Kidney (tissue), 14 donors: ENCODE measurements around the gene ZNF473. TPM values are rescaled to one million over a fixed set of nuclear protein-coding genes. Genes with fewer than 3 reads are reported as not detected.
"Not testable (repeated sequence)": the region's sequence is repeated elsewhere in the genome, so short reads cannot be mapped to it uniquely, and the experiment has no call there.

Experiments
- DNase-seq, 5 donors: peaks; one replicate each; pipeline ENCODE4 v3.0.0-alpha.2; 2013 to 2020
- FAIRE-seq: peaks from 2 replicates; lab custom pipeline; 2012; peaks lifted over from hg19 to GRCh38; lab: Jason Lieb, UNC
- H3K27ac ChIP-seq, 2 donors: one replicate each; pipeline ENCODE4 v1.7.0; 2013; ENCODE audit warnings: low read depth in 2 of 2, low read length in 2 of 2, inconsistent platforms in 1 of 2
- H3K27me3 ChIP-seq: one replicate; pipeline ENCODE4 v1.7.1; 2013; ENCODE audit warnings: low read length, inconsistent platforms; ENCODE audit not compliant: control insufficient read depth, insufficient read depth
- H3K36me3 ChIP-seq, 3 donors: one replicate each; pipeline versions ENCODE4 v1.7.0 to v1.7.1; 2013; ENCODE audit warnings: low read length in 3 of 3, control low read depth in 1 of 3, inconsistent platforms in 1 of 3; ENCODE audit not compliant: insufficient read depth in 3 of 3, control insufficient read depth in 2 of 3
- H3K4me1 ChIP-seq, 3 donors: one replicate each; pipeline versions ENCODE4 v1.7.0 to v1.7.1; 2013; ENCODE audit warnings: low read length in 3 of 3, inconsistent platforms in 1 of 3, low read depth in 1 of 3; ENCODE audit not compliant: control insufficient read depth in 2 of 3, insufficient read depth in 2 of 3
- H3K4me3 ChIP-seq, 3 donors: one replicate each; pipeline versions ENCODE4 v1.7.0 to v1.8.1; 2013; ENCODE audit warnings: low read length in 3 of 3, control low read depth in 1 of 3, inconsistent platforms in 1 of 3
- H3K9ac ChIP-seq, 3 donors: one replicate each; pipeline versions ENCODE4 v1.7.0 to v1.7.1; 2013; ENCODE audit warnings: low read length in 3 of 3, control low read depth in 1 of 3, inconsistent platforms in 1 of 3
- H3K9me3 ChIP-seq, 3 donors: one replicate each; pipeline versions ENCODE4 v1.7.0 to v1.7.1; 2013; ENCODE audit warnings: low read length in 3 of 3, control low read depth in 1 of 3, inconsistent platforms in 1 of 3; ENCODE audit not compliant: control insufficient read depth in 2 of 3, insufficient read depth in 1 of 3
- intact Hi-C: fragments of 100-400 bp; cut with DNase I; formaldehyde crosslinking; loops from one replicate; pipeline ENCODE4 v1.11.1; 2022
- polyA plus RNA-seq: library from polyadenylated mRNA; stranded (reverse); fragments of 350-450 nt; fragmentation: Illumina TruSeq; extraction: RNeasy Lipid Tissue Mini Kit (QIAGEN cat#74804); gene quantifications from one replicate; pipeline ENCODE4 v1.2.3, GENCODE V29; 2014; ENCODE audit warnings: low read depth, low replicate concordance; ENCODE audit not compliant: insufficient read depth
- total RNA-seq: library from RNA; stranded (reverse); fragmentation: NEBNext Ultra II Directional; extraction: Animal tissue kit (Norgen Biotek cat#: 25700); gene quantifications from one replicate; pipeline ENCODE4 v1.2.1, GENCODE V29; 2021
- TF ChIP-seq, protein P1 (sequence below): IDR thresholded peaks from 3 replicates; pipeline ENCODE4 v1.5.1; 2012; ENCODE audit warnings: mild to moderate bottlenecking, moderate library complexity, borderline replicate concordance; ENCODE audit not compliant: insufficient read depth; ENCODE audit errors: extremely low read depth
- donor health status: control.
- donor health status: control.
- donor health status: control.
- donor health status: control.
- donor health status: control.
- donor health status: DM: yes; HTN: yes; CAD: no.
- donor health status: Normal renal cell carcinoma (clear cell type).

The ZNF473 gene
- total and polyA plus RNA-seq, 2 donors from 2014 or later, result 2.6 to 10.7 TPM

DNA sequence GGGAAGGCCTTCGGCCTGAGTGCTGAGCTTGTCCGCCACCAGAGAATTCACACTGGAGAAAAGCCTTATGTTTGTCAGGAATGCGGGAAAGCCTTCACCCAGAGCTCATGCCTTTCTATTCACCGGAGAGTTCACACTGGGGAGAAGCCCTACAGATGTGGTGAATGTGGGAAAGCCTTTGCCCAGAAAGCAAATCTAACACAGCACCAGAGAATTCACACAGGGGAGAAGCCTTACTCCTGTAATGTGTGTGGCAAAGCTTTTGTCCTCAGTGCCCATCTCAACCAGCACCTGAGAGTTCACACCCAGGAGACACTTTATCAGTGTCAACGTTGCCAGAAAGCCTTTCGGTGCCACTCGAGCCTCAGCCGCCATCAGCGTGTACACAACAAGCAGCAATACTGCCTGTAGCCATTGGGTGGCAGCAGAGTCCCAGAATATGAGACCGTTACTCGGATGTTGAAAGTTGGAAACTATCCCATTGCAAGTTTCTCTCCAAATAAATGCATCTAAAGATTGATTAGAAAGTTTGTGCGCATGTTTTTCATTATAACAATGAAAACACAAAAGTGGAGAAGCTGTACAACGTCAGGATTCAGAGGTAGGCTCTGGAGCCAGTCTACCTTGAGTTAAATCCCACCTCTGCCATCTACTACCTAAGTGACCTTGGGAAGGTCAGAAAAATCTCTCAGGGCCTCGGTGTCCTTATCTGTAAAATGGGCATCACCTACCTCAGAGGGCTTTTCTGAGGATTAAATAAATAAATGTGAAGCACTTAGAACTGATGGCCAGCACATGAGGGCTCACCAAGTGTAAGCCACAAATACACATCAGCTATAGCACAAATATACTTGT is 21.1 kb downstream of the ZNF473 start:
- Histone ChIP-seq H3K4me3 (no peak overlapping the region), H3K9me3 (peaks cover 2 to 32% (median 20%) of the 10 kb centered on the region in 3 donors), H3K4me1 (no peaks in the 10 kb centered on the region), H3K36me3 (peaks cover 33 to 42% (median 40%) of the 10 kb centered on the region in 3 donors), H3K27me3 (no peaks in the 10 kb centered on the region), H3K27ac (no peak overlapping the region), H3K9ac (no peak overlapping the region)
- intact Hi-C loops, result no loop called here
- TF ChIP-seq, protein P1, sequence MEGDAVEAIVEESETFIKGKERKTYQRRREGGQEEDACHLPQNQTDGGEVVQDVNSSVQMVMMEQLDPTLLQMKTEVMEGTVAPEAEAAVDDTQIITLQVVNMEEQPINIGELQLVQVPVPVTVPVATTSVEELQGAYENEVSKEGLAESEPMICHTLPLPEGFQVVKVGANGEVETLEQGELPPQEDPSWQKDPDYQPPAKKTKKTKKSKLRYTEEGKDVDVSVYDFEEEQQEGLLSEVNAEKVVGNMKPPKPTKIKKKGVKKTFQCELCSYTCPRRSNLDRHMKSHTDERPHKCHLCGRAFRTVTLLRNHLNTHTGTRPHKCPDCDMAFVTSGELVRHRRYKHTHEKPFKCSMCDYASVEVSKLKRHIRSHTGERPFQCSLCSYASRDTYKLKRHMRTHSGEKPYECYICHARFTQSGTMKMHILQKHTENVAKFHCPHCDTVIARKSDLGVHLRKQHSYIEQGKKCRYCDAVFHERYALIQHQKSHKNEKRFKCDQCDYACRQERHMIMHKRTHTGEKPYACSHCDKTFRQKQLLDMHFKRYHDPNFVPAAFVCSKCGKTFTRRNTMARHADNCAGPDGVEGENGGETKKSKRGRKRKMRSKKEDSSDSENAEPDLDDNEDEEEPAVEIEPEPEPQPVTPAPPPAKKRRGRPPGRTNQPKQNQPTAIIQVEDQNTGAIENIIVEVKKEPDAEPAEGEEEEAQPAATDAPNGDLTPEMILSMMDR, result peak; percentile 64
- DNase-seq (peak in 4 of 5 donors; percentile 63 to 85 (median 73)), FAIRE-seq (no peak)

DNA sequence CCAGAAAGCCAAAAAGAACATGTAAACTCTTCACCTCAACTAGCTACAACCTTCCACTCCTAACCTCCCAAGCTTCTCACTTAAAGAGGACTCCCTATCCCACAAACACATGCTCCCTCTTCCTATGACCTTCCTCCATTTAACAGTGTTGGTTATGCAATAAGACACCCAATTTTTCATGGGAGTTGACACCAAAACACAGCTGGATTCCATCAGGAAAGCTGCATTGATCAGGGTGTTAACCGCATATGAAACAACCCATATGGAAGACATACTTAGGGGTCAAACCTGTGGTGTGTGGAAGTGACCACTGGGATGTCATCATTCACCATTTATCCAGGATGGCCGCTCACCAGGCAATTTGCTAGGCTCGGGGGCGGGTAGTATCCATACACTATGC is 21.9 kb downstream of the ZNF473 start:
- DNase-seq, result no peak
- TF ChIP-seq, protein P1, result no peak
- H3K27ac ChIP-seq, result no peak overlapping the region
- H3K4me3 ChIP-seq, result no peak overlapping the region
- intact Hi-C loops, result no loop called here
- H3K9ac ChIP-seq, result no peak overlapping the region
- H3K36me3 ChIP-seq, result peaks cover 28 to 34% (median 32%) of the 10 kb centered on the region in 3 donors
- FAIRE-seq, result no peak
- no peaks in the 10 kb centered on the region for H3K27me3 ChIP-seq
- no peaks in the 10 kb centered on the region for H3K4me1 ChIP-seq
- peaks cover under 1 to 32% (median 20%) of the 10 kb centered on the region in 3 donors for H3K9me3 ChIP-seq

DNA sequence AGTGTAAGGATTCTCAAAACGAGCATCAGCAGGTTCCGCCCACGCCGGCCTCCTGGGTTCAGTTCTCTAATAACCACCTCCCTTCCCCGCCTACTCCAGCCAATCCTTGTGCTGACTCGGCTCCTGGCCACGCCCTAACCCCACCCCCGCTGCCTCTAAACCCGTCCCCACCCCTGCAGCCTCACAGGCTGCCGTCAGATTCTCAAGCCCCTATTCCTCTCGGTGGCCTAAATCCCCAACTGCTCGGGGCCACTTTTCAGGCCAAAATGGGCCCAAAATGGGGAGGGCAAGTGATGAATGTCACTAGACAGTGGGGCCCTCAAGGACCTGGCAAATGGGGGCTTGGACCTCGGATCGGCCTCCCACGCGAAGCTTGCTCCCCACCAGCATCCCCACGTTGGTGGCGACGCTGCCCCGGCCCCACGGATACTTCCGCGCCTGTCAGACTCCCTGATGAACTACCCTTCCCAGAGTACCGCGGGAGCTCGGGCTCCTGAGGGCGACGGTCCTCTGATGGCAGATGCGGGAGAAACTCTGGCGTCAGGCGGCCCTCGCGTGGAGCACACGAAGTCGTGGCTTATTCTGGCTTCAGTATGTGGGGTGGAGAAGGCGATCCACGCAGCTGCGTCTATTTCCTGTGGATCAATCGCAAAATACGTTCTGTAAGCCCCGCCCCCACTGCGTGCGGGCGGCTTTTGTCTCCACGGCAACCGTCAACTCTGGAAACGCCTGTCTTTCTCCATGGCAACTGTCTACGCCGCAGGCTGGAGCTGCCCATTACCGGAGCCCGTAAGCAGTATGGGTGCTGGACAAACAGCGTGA is 24.8 kb downstream of the ZNF473 start:
- peak overlapping the region; percentile 64 to 80 (median 79) for H3K4me3 ChIP-seq
- peak overlapping the region; percentile 42 to 66 (median 43) for H3K9ac ChIP-seq
- TF ChIP-seq, protein P1, result no peak
- peak overlapping the region; percentile 59 to 85 for H3K27ac ChIP-seq
- FAIRE-seq (no peak), DNase-seq (peak; percentile 87 to 95 (median 91))
- peaks cover 0 to 12% (median 8%) of the 10 kb centered on the region in 3 donors for H3K9me3 ChIP-seq
- intact Hi-C loops, result no loop called here
- H3K27me3 ChIP-seq, result no peaks in the 10 kb centered on the region
- H3K36me3 ChIP-seq, result peaks cover 10 to 12% (median 10%) of the 10 kb centered on the region in 3 donors
- H3K4me1 ChIP-seq, result no peaks in the 10 kb centered on the region

DNA sequence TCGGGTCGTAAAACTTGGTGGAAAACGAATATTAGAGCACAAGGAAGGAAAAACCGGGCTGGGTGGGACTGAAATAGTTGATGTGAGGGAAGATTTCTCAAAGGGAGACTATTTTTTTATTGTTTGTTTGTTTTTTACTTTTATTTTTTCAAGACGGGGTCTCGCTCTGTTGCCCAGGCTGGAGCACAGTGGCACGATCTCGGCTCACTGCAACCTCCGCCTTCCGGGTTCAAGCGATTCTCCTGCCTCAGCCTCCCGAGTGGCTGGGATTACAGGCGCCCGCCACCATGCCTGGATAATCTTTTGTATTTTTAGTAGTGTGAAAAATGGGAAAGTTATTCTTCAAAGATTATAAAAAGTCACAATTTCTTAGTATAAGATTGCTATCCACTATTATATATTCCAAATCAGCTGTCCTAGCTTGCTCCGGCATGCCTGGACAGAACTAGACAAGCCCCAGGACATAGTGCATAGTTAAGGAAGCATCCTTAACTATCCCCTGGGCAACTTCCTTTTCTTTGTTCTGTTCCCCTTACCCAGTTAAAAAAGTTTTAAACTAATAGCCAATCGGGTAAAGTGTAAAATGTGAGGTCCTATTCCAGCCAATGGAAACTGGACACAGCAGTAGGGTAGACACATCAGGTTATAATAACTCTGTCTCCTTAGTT is 25.6 kb downstream of the ZNF473 start:
- H3K4me1 ChIP-seq, H3K27ac ChIP-seq, H3K9me3 ChIP-seq: not testable (repeated sequence)

More for the DNA sequence above, 25.6 kb downstream of the ZNF473 start:
- DNase-seq, H3K36me3 ChIP-seq, H3K27me3 ChIP-seq, FAIRE-seq, intact Hi-C loops: not testable (repeated sequence)
- peak overlapping the region in 2 of 3 donors; percentile 42 to 66 for H3K9ac ChIP-seq
- peak overlapping the region; percentile 64 to 80 (median 79) for H3K4me3 ChIP-seq
